NCI-H524 treated with DMSO at 0.1 percent for 48 hours (cell line): ENCODE data around the gene ARHGAP18.

Experiments
- DNase-seq: peaks from one replicate; lab custom pipeline; 2025; lab: John Stamatoyannopoulos, UW

ARHGAP18 gene

GRCh38 chr6:129643968-129644367 lies 66.0 kb downstream of the ARHGAP18 start:
- no peak for DNase-seq

- DNase-seq: no peak
Measured at GRCh38 chr6:129643176-129643575, 66.8 kb downstream of the ARHGAP18 start.

GRCh38 chr6:129642322-129642721 lies 67.7 kb downstream of the ARHGAP18 start:
- no peak for DNase-seq

- no peak for DNase-seq
Measured at GRCh38 chr6:129641344-129641743, 68.6 kb downstream of the ARHGAP18 start.

GRCh38 chr6:129638686-129639085 lies 71.3 kb downstream of the ARHGAP18 start:
- no peak for DNase-seq

- no peak for DNase-seq
Measured at GRCh38 chr6:129638055-129638684, 71.8 kb downstream of the ARHGAP18 start.

- no peak for DNase-seq
Measured at GRCh38 chr6:129637340-129638054, 72.5 kb downstream of the ARHGAP18 start.

GRCh38 chr6:129635396-129636130 lies 74.4 kb downstream of the ARHGAP18 start:
- no peak for DNase-seq

- DNase-seq: no peak
Measured at GRCh38 chr6:129634411-129635230, 75.4 kb downstream of the ARHGAP18 start.

GRCh38 chr6:129633529-129633928 lies 76.4 kb downstream of the ARHGAP18 start:
- no peak for DNase-seq

- no peak for DNase-seq
Measured at GRCh38 chr6:129632172-129632613, 77.8 kb downstream of the ARHGAP18 start.

GRCh38 chr6:129631070-129631469 lies 78.9 kb downstream of the ARHGAP18 start:
- no peak for DNase-seq

GRCh38 chr6:129630596-129630995 lies 79.4 kb downstream of the ARHGAP18 start:
- DNase-seq: no peak

- no peak for DNase-seq
Measured at GRCh38 chr6:129628101-129628815, 81.7 kb downstream of the ARHGAP18 start.

- DNase-seq: no peak
Measured at GRCh38 chr6:129624488-129624887, 85.5 kb downstream of the ARHGAP18 start.

GRCh38 chr6:129623008-129623732 lies 86.8 kb downstream of the ARHGAP18 start:
- no peak for DNase-seq

GRCh38 chr6:129621252-129621651 lies 88.7 kb downstream of the ARHGAP18 start:
- no peak for DNase-seq

GRCh38 chr6:129620234-129620610 lies 89.8 kb downstream of the ARHGAP18 start:
- DNase-seq: no peak

GRCh38 chr6:129619579-129620233 lies 90.3 kb downstream of the ARHGAP18 start:
- DNase-seq: no peak

GRCh38 chr6:129617986-129618385 lies 92.0 kb downstream of the ARHGAP18 start:
- DNase-seq: no peak
